NB4 (cell line): ENCODE results near the gene WSCD1.

Experiments used
- CTCF ChIP-seq: IDR thresholded peaks from one replicate; pipeline ENCODE4 v1.5.1; 2012; ENCODE audit warnings: low read depth, low read length
- MAX ChIP-seq: IDR thresholded peaks from 2 replicates; pipeline ENCODE4 v1.6.1; 2011; ENCODE audit warnings: low read depth, low read length
- MYC ChIP-seq: IDR thresholded peaks from 2 replicates; pipeline ENCODE4 v1.6.1; 2011; ENCODE audit warnings: low read depth, low read length
- POLR2A ChIP-seq: IDR thresholded peaks from 2 replicates; pipeline ENCODE4 v1.6.1; 2011; ENCODE audit warnings: mild to moderate bottlenecking; ENCODE audit not compliant: insufficient read length; ENCODE audit errors: extremely low read depth

GRCh38 chr17:6100146-6100545, 30.0 kb downstream of the WSCD1 start:
- TF ChIP-seq CTCF, result no peak
- no peak for TF ChIP-seq MYC
- no peak for TF ChIP-seq POLR2A
- no peak for TF ChIP-seq MAX
